Measurements from ENCODE around the gene SCUBE3. TPM values are rescaled to one million over a fixed set of nuclear protein-coding genes. Genes with fewer than 3 reads are reported as not detected.
A peak's percentile ranks its signal among the peaks of the same experiment; 100 is the strongest.

Gene SCUBE3
- total RNA-seq, 3 donors from 2014 or later (not counting 1 experiment from before 2014, with no cell fraction given) = 0.25 to 0.31 TPM; not detected in 1

DNA sequence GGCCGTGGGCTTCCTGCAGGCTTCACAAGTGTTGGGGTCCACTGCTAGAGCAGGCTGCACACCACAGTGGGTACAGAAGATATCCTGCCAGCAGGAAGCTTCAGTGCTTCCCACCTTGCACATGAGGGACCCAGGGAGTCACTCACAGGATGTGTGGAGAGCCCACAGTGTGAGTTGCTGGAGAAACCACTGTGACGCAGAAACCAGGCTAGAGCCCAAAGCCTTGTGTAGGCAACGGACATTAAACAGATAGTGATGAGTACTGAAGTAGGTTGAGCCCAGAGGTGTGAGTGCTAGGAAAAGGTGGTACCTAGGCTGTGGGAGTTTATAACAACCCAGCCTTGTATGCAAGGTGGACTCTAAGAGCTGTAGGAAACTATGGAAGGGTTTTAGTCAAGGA is 65.0 kb downstream of the SCUBE3 start:
- H3K27ac Mint-ChIP-seq = peak overlapping the region in 1 of 2 donors; percentile 31
- TF ChIP-seq, protein P1, sequence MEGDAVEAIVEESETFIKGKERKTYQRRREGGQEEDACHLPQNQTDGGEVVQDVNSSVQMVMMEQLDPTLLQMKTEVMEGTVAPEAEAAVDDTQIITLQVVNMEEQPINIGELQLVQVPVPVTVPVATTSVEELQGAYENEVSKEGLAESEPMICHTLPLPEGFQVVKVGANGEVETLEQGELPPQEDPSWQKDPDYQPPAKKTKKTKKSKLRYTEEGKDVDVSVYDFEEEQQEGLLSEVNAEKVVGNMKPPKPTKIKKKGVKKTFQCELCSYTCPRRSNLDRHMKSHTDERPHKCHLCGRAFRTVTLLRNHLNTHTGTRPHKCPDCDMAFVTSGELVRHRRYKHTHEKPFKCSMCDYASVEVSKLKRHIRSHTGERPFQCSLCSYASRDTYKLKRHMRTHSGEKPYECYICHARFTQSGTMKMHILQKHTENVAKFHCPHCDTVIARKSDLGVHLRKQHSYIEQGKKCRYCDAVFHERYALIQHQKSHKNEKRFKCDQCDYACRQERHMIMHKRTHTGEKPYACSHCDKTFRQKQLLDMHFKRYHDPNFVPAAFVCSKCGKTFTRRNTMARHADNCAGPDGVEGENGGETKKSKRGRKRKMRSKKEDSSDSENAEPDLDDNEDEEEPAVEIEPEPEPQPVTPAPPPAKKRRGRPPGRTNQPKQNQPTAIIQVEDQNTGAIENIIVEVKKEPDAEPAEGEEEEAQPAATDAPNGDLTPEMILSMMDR (IDR thresholded peaks at IDR 0.05) = no peak

DNA sequence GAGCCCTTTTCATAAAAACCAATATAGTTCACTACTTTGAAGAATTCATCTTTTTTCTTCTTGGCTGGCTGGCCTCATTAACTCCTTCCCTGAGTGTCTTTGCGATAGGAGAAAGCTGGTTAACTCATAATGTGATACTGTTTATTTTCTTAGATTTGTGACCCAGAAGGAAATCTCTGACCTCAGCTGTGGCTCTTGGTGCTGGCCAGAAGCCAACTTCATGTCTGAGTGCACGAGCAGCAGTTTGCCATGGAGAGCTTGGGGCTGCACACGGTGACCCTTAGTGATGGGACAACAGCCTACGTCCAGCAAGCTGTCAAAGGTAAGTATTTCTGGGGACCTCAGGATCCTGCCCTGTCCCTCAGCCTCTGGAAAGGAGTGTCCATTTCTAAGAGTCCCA is 67.1 kb downstream of the SCUBE3 start:
- Histone ChIP-seq H3K27me3 (ENCODE audit: control insufficient read depth, insufficient read depth, low read length) (no peaks in the 10 kb centered on the region), H3K4me1 (ENCODE audit: control insufficient read depth, insufficient read depth, low read length) (no peaks in the 10 kb centered on the region), H3K9me3 (ENCODE audit: control insufficient read depth, insufficient read depth, low read length) (no peaks in the 10 kb centered on the region), H3K27ac (ENCODE audit: low read length) (no peak overlapping the region), H3K36me3 (ENCODE audit: control insufficient read depth, insufficient read depth, low read length) (peaks cover 39% of the 10 kb centered on the region), H3K4me3 (ENCODE audit: low read length) (no peak overlapping the region)
- H3K4me1 Mint-ChIP-seq = peaks cover 9 to 10% of the 10 kb centered on the region in 2 donors
- H3K27me3 Mint-ChIP-seq (ENCODE audit: low read depth in 2 of 2) = no peaks in the 10 kb centered on the region
- H3K4me3 Mint-ChIP-seq = no peak overlapping the region
- H3K36me3 Mint-ChIP-seq = no peaks in the 10 kb centered on the region
- 83% methylated on average over 4 of the region's 4 CpGs for WGBS (ENCODE audit: insufficient coverage)
- no peaks in the 10 kb centered on the region for H3K9me3 Mint-ChIP-seq
- intact Hi-C loops (cut with micrococcal nuclease) = no loop called here
- TF ChIP-seq, protein P1 (IDR thresholded peaks at IDR 0.05) = no peak
- H3K27ac Mint-ChIP-seq = no peak overlapping the region
- ATAC-seq = no peak
- no peak for DNase-seq

More for the DNA sequence above, 65.0 kb downstream of the SCUBE3 start:
- peaks cover 27% of the 10 kb centered on the region for H3K36me3 ChIP-seq (ENCODE audit: control insufficient read depth, insufficient read depth, low read length)
- Mint-ChIP-seq H3K27me3 (ENCODE audit: low read depth in 2 of 2) (no peaks in the 10 kb centered on the region), H3K9me3 (no peaks in the 10 kb centered on the region), H3K4me3 (no peak overlapping the region), H3K36me3 (no peaks in the 10 kb centered on the region), H3K4me1 (peaks cover 14 to 17% of the 10 kb centered on the region in 2 donors)
- no peak overlapping the region for H3K4me3 ChIP-seq (ENCODE audit: low read length)
- H3K27me3 ChIP-seq (ENCODE audit: control insufficient read depth, insufficient read depth, low read length) = no peaks in the 10 kb centered on the region
- intact Hi-C loops (cut with micrococcal nuclease) = no loop called here
- WGBS (ENCODE audit: insufficient coverage) = 67% methylated on average over 3 of the region's 3 CpGs
- no peaks in the 10 kb centered on the region for H3K9me3 ChIP-seq (ENCODE audit: control insufficient read depth, insufficient read depth, low read length)
- H3K27ac ChIP-seq (ENCODE audit: low read length) = no peak overlapping the region
- no peak for DNase-seq
- ATAC-seq = peak in 1 of 3 donors; percentile 43
- H3K4me1 ChIP-seq (ENCODE audit: control insufficient read depth, insufficient read depth, low read length) = no peaks in the 10 kb centered on the region

DNA sequence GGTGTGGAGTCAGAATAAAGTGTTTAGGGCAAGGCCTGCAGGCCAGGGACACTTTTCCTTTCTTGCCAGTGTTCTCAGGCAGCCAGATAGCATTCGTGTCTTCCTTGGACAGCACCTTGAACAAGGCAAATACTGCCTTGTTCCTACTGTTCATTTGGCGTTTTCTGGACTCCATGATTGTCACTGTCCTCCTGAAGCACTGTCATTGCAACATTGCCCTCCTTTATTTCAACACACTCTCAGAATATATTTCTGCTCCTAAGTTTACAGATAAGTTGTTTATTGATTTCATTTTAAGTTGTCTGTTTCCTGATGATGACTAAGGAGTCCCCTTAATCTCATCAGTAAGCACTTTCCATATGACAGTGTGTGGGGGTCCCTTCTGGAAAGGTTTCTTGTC is 68.7 kb downstream of the SCUBE3 start:
- ATAC-seq (no peak), DNase-seq (no peak)
- Histone ChIP-seq H3K27ac (ENCODE audit: low read length) (no peak overlapping the region), H3K9me3 (ENCODE audit: control insufficient read depth, insufficient read depth, low read length) (no peaks in the 10 kb centered on the region), H3K4me1 (ENCODE audit: control insufficient read depth, insufficient read depth, low read length) (no peaks in the 10 kb centered on the region), H3K4me3 (ENCODE audit: low read length) (no peak overlapping the region), H3K27me3 (ENCODE audit: control insufficient read depth, insufficient read depth, low read length) (no peaks in the 10 kb centered on the region), H3K36me3 (ENCODE audit: control insufficient read depth, insufficient read depth, low read length) (peaks cover 55% of the 10 kb centered on the region)
- Mint-ChIP-seq H3K4me3 (no peak overlapping the region), H3K27me3 (ENCODE audit: low read depth in 2 of 2) (no peaks in the 10 kb centered on the region), H3K4me1 (peaks cover 9 to 10% of the 10 kb centered on the region in 2 donors), H3K27ac (no peak overlapping the region), H3K36me3 (peaks cover 9% of the 10 kb centered on the region), H3K9me3 (no peaks in the 10 kb centered on the region)
- TF ChIP-seq, protein P1 (IDR thresholded peaks at IDR 0.05) = no peak
- intact Hi-C loops (cut with micrococcal nuclease) = no loop called here
- WGBS (ENCODE audit: insufficient coverage) = 89% methylated on average over 2 of the region's 2 CpGs

DNA sequence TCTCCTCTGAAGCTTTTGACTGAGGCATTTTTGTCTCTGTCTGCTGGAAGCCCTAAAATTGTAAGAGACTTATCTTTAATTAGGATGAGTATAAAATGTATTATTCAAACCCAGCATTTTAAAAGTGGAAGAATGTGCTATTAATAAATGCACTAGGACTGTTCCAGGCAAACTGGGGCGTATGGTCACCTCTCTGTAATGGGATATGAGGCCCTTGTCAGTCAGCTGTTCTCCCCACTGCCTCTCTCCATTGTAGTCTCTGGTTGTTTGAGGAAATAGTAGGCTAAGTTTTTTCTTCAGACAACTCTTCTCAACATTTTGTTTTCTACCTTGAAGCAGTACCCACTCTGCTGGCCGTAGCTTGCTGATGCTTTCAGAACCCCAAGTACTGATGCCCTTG is 69.6 kb downstream of the SCUBE3 start:
- DNase-seq (no peak), ATAC-seq (no peak)
- no peaks in the 10 kb centered on the region for H3K9me3 Mint-ChIP-seq
- WGBS (ENCODE audit: insufficient coverage) = 100% methylated on average over 1 of the region's 2 CpGs
- H3K36me3 Mint-ChIP-seq = peaks cover 9% of the 10 kb centered on the region
- Histone ChIP-seq H3K27me3 (ENCODE audit: control insufficient read depth, insufficient read depth, low read length) (no peaks in the 10 kb centered on the region), H3K27ac (ENCODE audit: low read length) (no peak overlapping the region), H3K9me3 (ENCODE audit: control insufficient read depth, insufficient read depth, low read length) (no peaks in the 10 kb centered on the region), H3K4me3 (ENCODE audit: low read length) (no peak overlapping the region), H3K36me3 (ENCODE audit: control insufficient read depth, insufficient read depth, low read length) (peaks cover 64% of the 10 kb centered on the region), H3K4me1 (ENCODE audit: control insufficient read depth, insufficient read depth, low read length) (no peaks in the 10 kb centered on the region)
- H3K4me3 Mint-ChIP-seq = no peak overlapping the region
- H3K27ac Mint-ChIP-seq = no peak overlapping the region
- peaks cover 7% of the 10 kb centered on the region in 2 donors for H3K4me1 Mint-ChIP-seq
- TF ChIP-seq, protein P1 (IDR thresholded peaks at IDR 0.05) = no peak
- intact Hi-C loops (cut with micrococcal nuclease) = no loop called here
- no peaks in the 10 kb centered on the region for H3K27me3 Mint-ChIP-seq (ENCODE audit: low read depth in 2 of 2)

Measured in natural killer cell (primary cell).